ENCODE measurements around the gene MINDY4.

Gene MINDY4

DNA sequence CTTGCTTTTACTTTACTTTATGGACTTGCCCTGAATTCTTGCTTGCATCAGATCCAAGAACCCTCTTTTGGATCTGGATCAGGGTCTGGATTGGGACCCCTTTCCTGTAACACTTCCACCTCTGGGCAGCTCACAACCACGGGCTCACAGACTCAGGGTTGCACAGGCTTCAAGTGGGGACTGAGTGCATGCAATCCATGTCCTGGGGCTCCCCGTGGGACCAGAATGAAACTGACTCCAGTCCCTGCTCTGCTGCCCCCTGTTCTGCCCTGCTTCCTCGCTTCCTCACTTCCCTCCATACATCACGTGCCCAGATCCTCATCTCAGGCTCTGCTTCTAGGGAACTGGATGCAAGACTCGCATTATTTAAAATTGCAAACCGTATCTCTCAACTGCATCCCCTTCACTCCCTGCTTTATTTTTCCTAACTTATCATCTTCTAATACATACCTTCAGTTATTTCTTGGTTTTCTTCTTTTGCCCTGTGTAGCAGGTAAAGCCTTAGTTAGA is 42.6 kb upstream of the MINDY4 start:
- DNase-seq (ENCODE audit: extremely low read depth, low read depth), result no peak
- TF ChIP-seq CTCF (IDR thresholded peaks at IDR 0.05; ENCODE audit: low read depth, low read length, missing control alignments), result no peak
- no peak overlapping the region for H3K4me3 ChIP-seq (replicated peaks; ENCODE audit: low read depth, low read length)

GRCh38 chr7:30729642-30730041 is 41.6 kb upstream of the MINDY4 start:
- no peak overlapping the region for H3K4me3 ChIP-seq (replicated peaks; ENCODE audit: low read depth, low read length)
- TF ChIP-seq CTCF (IDR thresholded peaks at IDR 0.05; ENCODE audit: low read depth, low read length, missing control alignments), result no peak
- DNase-seq (ENCODE audit: extremely low read depth, low read depth), result no peak

DNA sequence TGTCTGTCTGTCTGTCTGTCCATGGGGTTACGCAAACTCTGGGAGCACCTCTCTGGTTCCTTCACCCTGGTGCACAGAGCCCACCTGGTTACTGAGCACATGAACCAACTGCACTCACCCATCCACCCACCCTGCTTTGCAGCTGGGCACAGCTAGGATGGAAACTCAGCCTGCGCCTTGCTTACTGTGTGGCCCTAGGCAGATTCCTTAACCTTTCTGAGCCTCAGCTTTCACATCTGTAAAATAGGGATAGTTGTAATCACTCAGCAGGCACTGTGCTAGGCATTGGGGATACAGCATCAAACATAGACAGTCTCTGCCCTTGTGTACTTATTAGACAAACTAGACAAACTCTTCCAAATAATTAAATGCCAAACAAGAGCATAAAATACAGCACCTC is 41.1 kb upstream of the MINDY4 start:
- DNase-seq (ENCODE audit: extremely low read depth, low read depth), result no peak
- no peak overlapping the region for H3K4me3 ChIP-seq (replicated peaks; ENCODE audit: low read depth, low read length)
- TF ChIP-seq CTCF (IDR thresholded peaks at IDR 0.05; ENCODE audit: low read depth, low read length, missing control alignments), result no peak

- TF ChIP-seq CTCF (IDR thresholded peaks at IDR 0.05; ENCODE audit: low read depth, low read length, missing control alignments), result no peak
- H3K4me3 ChIP-seq (replicated peaks; ENCODE audit: low read depth, low read length), result no peak overlapping the region
- DNase-seq (ENCODE audit: extremely low read depth, low read depth), result no peak
These were observed 40.2 kb upstream of the MINDY4 start for GRCh38 chr7:30730996-30731395.

DNA sequence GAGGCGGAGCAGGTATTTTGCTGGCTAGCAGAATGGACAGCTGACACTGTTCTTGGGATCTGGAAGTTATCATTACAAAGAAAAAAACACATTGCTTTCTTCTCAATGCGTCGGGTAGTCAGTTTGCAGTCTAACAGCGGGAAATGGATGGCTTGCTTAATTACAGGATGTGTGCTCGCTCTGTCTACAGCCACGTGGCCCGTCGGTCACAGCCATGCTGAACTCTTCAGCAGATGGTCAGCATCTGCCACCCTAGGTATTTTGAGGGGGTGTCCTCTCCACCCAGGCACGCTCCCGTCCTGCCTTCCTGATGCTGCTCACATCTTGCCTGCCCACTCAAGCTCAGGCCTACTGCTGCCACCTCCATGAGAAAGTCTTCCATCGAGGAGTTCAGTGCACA is 39.6 kb upstream of the MINDY4 start:
- TF ChIP-seq CTCF (IDR thresholded peaks at IDR 0.05; ENCODE audit: low read depth, low read length, missing control alignments), result no peak
- no peak for DNase-seq (ENCODE audit: extremely low read depth, low read depth)
- no peak overlapping the region for H3K4me3 ChIP-seq (replicated peaks; ENCODE audit: low read depth, low read length)

- DNase-seq (ENCODE audit: extremely low read depth, low read depth), result no peak
These were observed 38.6 kb upstream of the MINDY4 start for GRCh38 chr7:30732606-30733005.

More at GRCh38 chr7:30732606-30733005, 38.6 kb upstream of the MINDY4 start:
- TF ChIP-seq CTCF (IDR thresholded peaks at IDR 0.05; ENCODE audit: low read depth, low read length, missing control alignments), result no peak
- H3K4me3 ChIP-seq (replicated peaks; ENCODE audit: low read depth, low read length), result no peak overlapping the region

All from HFF-Myc (cell line).